ENCODE data around the gene RFC5. TPM values are rescaled to one million over a fixed set of nuclear protein-coding genes. Genes with fewer than 3 reads are reported as not detected.

Gene RFC5
- total and polyA plus RNA-seq, 10 of the 15 experiments (the other 5 are each of a cell fraction or from before 2014, with no cell fraction given), result 30.9 to 73.3 (median 53.5) TPM

DNA sequence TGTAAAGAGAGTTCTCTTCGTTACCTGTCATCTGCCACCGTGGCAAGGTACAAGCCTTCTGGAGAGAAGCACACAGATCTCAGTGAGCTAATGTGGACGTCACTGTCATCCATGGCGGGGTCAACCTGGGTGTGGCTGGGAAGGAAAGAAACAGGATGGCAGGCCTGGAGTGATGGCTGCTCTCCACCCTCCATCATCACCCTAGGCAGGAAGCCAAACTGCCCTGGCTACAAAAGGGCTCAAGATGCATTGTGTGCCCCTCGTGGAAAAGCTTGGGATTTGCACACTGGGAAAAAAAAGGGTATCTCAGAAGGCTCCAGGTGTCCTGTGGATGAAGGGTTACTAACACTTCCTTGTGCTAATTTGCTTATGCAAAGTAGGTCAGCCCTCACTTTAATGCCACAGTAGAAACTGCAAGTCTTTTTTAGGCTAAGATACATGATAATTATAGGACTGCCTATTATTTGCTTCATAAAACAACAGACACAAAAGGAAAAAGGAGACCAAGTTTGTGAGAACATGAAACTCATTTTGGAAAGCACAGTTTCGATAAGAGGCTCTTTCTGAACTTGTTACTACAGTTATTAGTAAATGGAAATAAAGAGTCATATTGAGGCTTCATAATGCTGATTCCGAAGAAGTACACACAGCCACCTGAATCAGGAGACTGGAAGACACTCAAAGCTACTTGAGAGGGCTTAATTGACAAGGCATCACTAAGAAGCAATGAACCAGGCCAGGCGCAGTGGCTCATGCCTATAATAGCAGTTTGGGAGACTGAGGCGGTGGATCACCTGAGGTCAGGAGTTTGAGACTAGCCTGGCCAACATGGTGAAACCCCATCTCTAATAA, 18.9 kb downstream of the RFC5 start (continued):
- TF ChIP-seq SMAD1 (IDR thresholded peaks at IDR 0.05; ENCODE audit: low read depth, partially characterized antibody) (no peak), POU2F2 (IDR thresholded peaks at IDR 0.05; ENCODE audit: borderline replicate concordance, low read depth, low read length) (peak; percentile 90), CREB1 (IDR thresholded peaks at IDR 0.05; ENCODE audit: low read depth) (no peak), SUZ12 (IDR thresholded peaks at IDR 0.05; ENCODE audit: unreplicated experiment) (no peak), SMARCA5 (IDR thresholded peaks at IDR 0.05) (no peak), JUNB (IDR thresholded peaks at IDR 0.05) (peak; percentile 90), HDAC2 (IDR thresholded peaks at IDR 0.05) (no peak), NR2F1 (conservative IDR thresholded peaks at IDR 0.05) (peak; percentile 57; the same call in 1 of the 2 replicates), HDGF (IDR thresholded peaks at IDR 0.05) (0 out of 2 replicates have a peak, but pooled peaks have one; percentile 19), GATAD2B (conservative IDR thresholded peaks at IDR 0.05; ENCODE audit: low read depth) (0 out of 2 replicates have a peak, but pooled peaks have one; percentile 34), NRF1 (conservative IDR thresholded peaks at IDR 0.05; ENCODE audit: low read depth, low read length) (no peak), ATF7 (IDR thresholded peaks at IDR 0.05; ENCODE audit: low read depth) (peak; percentile 86), RFX5 (IDR thresholded peaks at IDR 0.05; ENCODE audit: low read depth, low read length) (no peak), STAT1 (conservative IDR thresholded peaks at IDR 0.05) (no peak), MYB (IDR thresholded peaks at IDR 0.05; ENCODE audit: borderline replicate concordance, low read depth, low read length) (no peak), ZNF24 (IDR thresholded peaks at IDR 0.05) (no peak), FOXM1 (IDR thresholded peaks at IDR 0.05; ENCODE audit: low read depth, low read length) (peak; percentile 88; the same call in 1 of the 2 replicates), NFIC (IDR thresholded peaks at IDR 0.05; ENCODE audit: low read depth, low read length) (peak; percentile 90), MTA2 (IDR thresholded peaks at IDR 0.05; ENCODE audit: low read depth) (peak; percentile 88), RCOR1 (conservative IDR thresholded peaks at IDR 0.05; ENCODE audit: low read depth, low read length) (no peak), MYC (IDR thresholded peaks at IDR 0.05; ENCODE audit: insufficient read depth, insufficient read length, insufficient replicate concordance, low read length, severe bottlenecking) (no peak), CHD4 (IDR thresholded peaks at IDR 0.05) (no peak), ETV6 (conservative IDR thresholded peaks at IDR 0.05 in 1 of 2, IDR thresholded peaks at IDR 0.05 in 1 of 2; ENCODE audit: borderline replicate concordance in 1 of 2, low read depth in 1 of 2) (peak in 1 of 2 experiments; percentile 65; a peak in 1 of 4 replicates)
- TF ChIP-seq, protein P1, sequence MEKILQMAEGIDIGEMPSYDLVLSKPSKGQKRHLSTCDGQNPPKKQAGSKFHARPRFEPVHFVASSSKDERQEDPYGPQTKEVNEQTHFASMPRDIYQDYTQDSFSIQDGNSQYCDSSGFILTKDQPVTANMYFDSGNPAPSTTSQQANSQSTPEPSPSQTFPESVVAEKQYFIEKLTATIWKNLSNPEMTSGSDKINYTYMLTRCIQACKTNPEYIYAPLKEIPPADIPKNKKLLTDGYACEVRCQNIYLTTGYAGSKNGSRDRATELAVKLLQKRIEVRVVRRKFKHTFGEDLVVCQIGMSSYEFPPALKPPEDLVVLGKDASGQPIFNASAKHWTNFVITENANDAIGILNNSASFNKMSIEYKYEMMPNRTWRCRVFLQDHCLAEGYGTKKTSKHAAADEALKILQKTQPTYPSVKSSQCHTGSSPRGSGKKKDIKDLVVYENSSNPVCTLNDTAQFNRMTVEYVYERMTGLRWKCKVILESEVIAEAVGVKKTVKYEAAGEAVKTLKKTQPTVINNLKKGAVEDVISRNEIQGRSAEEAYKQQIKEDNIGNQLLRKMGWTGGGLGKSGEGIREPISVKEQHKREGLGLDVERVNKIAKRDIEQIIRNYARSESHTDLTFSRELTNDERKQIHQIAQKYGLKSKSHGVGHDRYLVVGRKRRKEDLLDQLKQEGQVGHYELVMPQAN (conservative IDR thresholded peaks at IDR 0.05), result no peak
- TF ChIP-seq, protein P2, sequence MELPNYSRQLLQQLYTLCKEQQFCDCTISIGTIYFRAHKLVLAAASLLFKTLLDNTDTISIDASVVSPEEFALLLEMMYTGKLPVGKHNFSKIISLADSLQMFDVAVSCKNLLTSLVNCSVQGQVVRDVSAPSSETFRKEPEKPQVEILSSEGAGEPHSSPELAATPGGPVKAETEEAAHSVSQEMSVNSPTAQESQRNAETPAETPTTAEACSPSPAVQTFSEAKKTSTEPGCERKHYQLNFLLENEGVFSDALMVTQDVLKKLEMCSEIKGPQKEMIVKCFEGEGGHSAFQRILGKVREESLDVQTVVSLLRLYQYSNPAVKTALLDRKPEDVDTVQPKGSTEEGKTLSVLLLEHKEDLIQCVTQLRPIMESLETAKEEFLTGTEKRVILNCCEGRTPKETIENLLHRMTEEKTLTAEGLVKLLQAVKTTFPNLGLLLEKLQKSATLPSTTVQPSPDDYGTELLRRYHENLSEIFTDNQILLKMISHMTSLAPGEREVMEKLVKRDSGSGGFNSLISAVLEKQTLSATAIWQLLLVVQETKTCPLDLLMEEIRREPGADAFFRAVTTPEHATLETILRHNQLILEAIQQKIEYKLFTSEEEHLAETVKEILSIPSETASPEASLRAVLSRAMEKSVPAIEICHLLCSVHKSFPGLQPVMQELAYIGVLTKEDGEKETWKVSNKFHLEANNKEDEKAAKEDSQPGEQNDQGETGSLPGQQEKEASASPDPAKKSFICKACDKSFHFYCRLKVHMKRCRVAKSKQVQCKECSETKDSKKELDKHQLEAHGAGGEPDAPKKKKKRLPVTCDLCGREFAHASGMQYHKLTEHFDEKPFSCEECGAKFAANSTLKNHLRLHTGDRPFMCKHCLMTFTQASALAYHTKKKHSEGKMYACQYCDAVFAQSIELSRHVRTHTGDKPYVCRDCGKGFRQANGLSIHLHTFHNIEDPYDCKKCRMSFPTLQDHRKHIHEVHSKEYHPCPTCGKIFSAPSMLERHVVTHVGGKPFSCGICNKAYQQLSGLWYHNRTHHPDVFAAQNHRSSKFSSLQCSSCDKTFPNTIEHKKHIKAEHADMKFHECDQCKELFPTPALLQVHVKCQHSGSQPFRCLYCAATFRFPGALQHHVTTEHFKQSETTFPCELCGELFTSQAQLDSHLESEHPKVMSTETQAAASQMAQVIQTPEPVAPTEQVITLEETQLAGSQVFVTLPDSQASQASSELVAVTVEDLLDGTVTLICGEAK (IDR thresholded peaks at IDR 0.05; ENCODE audit: borderline replicate concordance), result no peak

Data from GM12878 (cell line).